A549 (cell line): ENCODE measurements around the gene NOS1AP.

Experiments used
- CBX2 ChIP-seq: fragments of 200-600 bp; sonication (generic); IDR thresholded peaks from 2 replicates; pipeline ENCODE4 v1.6.1; 2016; ENCODE audit warnings: low read depth, mild to moderate bottlenecking, borderline replicate concordance
- CBX8 ChIP-seq: fragments of 200-600 bp; sonication (generic); IDR thresholded peaks from 2 replicates; pipeline ENCODE4 v1.6.1; 2016
- CHD4 ChIP-seq: fragments of 200-600 bp; sonication (generic); IDR thresholded peaks from 2 replicates; pipeline ENCODE4 v1.6.1; 2016; ENCODE audit warnings: antibody characterized with exemption, mild to moderate bottlenecking, borderline replicate concordance
- CTCF ChIP-seq: fragments of >200 bp; sonication (Bioruptor Twin); formaldehyde crosslinking; IDR thresholded peaks from 3 replicates; pipeline ENCODE4 v1.5.1; 2016
- MAX ChIP-seq: IDR thresholded peaks from 2 replicates; pipeline ENCODE4 v1.6.1; 2012
- MAZ ChIP-seq: fragments of 150-350 bp; IDR thresholded peaks from 2 replicates; pipeline ENCODE4 v1.6.1; 2014; ENCODE audit warnings: antibody characterized with exemption, low read depth, low read length, borderline replicate concordance
- MYC ChIP-seq: IDR thresholded peaks from 2 replicates; pipeline ENCODE4 v1.6.1; 2012; ENCODE audit warnings: mild to moderate bottlenecking, inconsistent platforms, low read length, improper control_type of control experiment, borderline replicate concordance
- POLR2A ChIP-seq: IDR thresholded peaks from 2 replicates; pipeline ENCODE4 v1.6.1; 2012; ENCODE audit warnings: mild to moderate bottlenecking, low read length
- RNF2 ChIP-seq: fragments of 200-600 bp; sonication (generic); IDR thresholded peaks from 2 replicates; pipeline ENCODE4 v1.6.1; 2016; ENCODE audit warnings: low read depth, mild to moderate bottlenecking, antibody characterized with exemption, moderate library complexity, borderline replicate concordance
- TP53 ChIP-seq: fragments of 250-450 bp; sonication (Bioruptor Pico); IDR thresholded peaks from 2 replicates; pipeline ENCODE4 v1.5.0; 2021; ENCODE audit warnings: mild to moderate bottlenecking, moderate library complexity
- USF2 ChIP-seq: fragments of 450-650 bp; IDR thresholded peaks from 2 replicates; pipeline ENCODE4 v1.6.1; 2014; ENCODE audit warnings: antibody characterized with exemption

GRCh38 chr1:162185314-162186025, 116.0 kb downstream of the NOS1AP start:
- TF ChIP-seq CTCF (no peak), POLR2A (no peak), USF2 (no peak), RNF2 (no peak), CBX8 (no peak), MAZ (no peak), MAX (no peak), CHD4 (no peak), CBX2 (no peak), MYC (no peak), TP53 (no peak)
